ENCODE data around the gene SH3PXD2A.

GRCh38 chr10:103708627-103709288 lies 146.6 kb downstream of the SH3PXD2A start:
- no peak for TF ChIP-seq SP1 (IDR thresholded peaks at IDR 0.05; ENCODE audit: low read depth, low read length)
- TF ChIP-seq CTCF (IDR thresholded peaks at IDR 0.05 in 2 of 3, conservative IDR thresholded peaks at IDR 0.05 in 1 of 3; ENCODE audit: control insufficient read depth in 2 of 3, extremely low read depth in 1 of 3, insufficient read depth in 1 of 3, low read depth in 3 of 3, low read length in 3 of 3) = no peak
- no peak for TF ChIP-seq GABPA (IDR thresholded peaks at IDR 0.05; ENCODE audit: low read depth)
- no peak for TF ChIP-seq HCFC1 (IDR thresholded peaks at IDR 0.05; ENCODE audit: low read length)

Data from GM12878 (cell line).